22Rv1 (cell line): Measurements from ENCODE around the gene F13A1.

ENCODE experiments used
- CTCF ChIP-seq: fragments of 450-650 bp; IDR thresholded peaks from 2 replicates; pipeline ENCODE4 v1.5.1; 2017; ENCODE audit warnings: mild to moderate bottlenecking
- ZFX ChIP-seq: fragments of 450-650 bp; IDR thresholded peaks from 2 replicates; pipeline ENCODE4 v1.6.1; 2017; ENCODE audit warnings: antibody characterized with exemption, borderline replicate concordance

- TF ChIP-seq CTCF (no peak), ZFX (no peak)
Observed at GRCh38 chr6:6191476-6191875, 129.0 kb downstream of the F13A1 start.
